Measurements from ENCODE around the gene NTN1. TPM values are rescaled to one million over a fixed set of nuclear protein-coding genes. Genes with fewer than 3 reads are reported as not detected.

NTN1 gene
- polyA plus RNA-seq, 1 donor from 2014 or later = 16.2 TPM

- Histone ChIP-seq H2AFZ (ENCODE audit: low read depth, low read length) (no peak overlapping the region), H3F3A (ENCODE audit: insufficient read depth, low read length, poor library complexity, severe bottlenecking) (no peaks in the 10 kb centered on the region), H3K9me3 (ENCODE audit: low read length) (no peaks in the 10 kb centered on the region), H3K27ac (ENCODE audit: low read length) (no peak overlapping the region), H3K4me3 (ENCODE audit: low read length) (no peak overlapping the region), H3K36me3 (ENCODE audit: insufficient read depth, low read length) (no peaks in the 10 kb centered on the region), H3K79me2 (replicated peaks; ENCODE audit: insufficient read depth, low read length) (no peaks in the 10 kb centered on the region), H4K20me1 (ENCODE audit: insufficient read depth) (no peaks in the 10 kb centered on the region), H3K9me2 (ENCODE audit: insufficient read depth, low read length) (no peaks in the 10 kb centered on the region), H3K4me2 (ENCODE audit: low read length) (no peak overlapping the region), H3K9ac (ENCODE audit: low read length) (no peak overlapping the region), H3K27me3 (ENCODE audit: insufficient read depth, low read depth, low read length) (no peaks in the 10 kb centered on the region)
- TF ChIP-seq MXI1 (conservative IDR thresholded peaks at IDR 0.05; ENCODE audit: poor library complexity, severe bottlenecking) (no peak), RAD21 (conservative IDR thresholded peaks at IDR 0.05) (no peak), TAF1 (IDR thresholded peaks at IDR 0.05; ENCODE audit: low read depth) (no peak)
Measured at GRCh38 chr17:9071016-9071415, 49.7 kb downstream of the NTN1 start.

- Histone ChIP-seq H3K9me2 (ENCODE audit: insufficient read depth, low read length) (no peaks in the 10 kb centered on the region), H3K36me3 (ENCODE audit: insufficient read depth, low read length) (no peaks in the 10 kb centered on the region), H3K4me2 (ENCODE audit: low read length) (no peak overlapping the region), H3K27me3 (ENCODE audit: insufficient read depth, low read depth, low read length) (no peaks in the 10 kb centered on the region), H3K9me3 (ENCODE audit: low read length) (no peaks in the 10 kb centered on the region), H2AFZ (ENCODE audit: low read depth, low read length) (no peak overlapping the region), H3K4me3 (ENCODE audit: low read length) (no peak overlapping the region), H3F3A (ENCODE audit: insufficient read depth, low read length, poor library complexity, severe bottlenecking) (no peaks in the 10 kb centered on the region), H3K79me2 (replicated peaks; ENCODE audit: insufficient read depth, low read length) (no peaks in the 10 kb centered on the region), H3K9ac (ENCODE audit: low read length) (no peak overlapping the region), H4K20me1 (ENCODE audit: insufficient read depth) (no peaks in the 10 kb centered on the region), H3K27ac (ENCODE audit: low read length) (no peak overlapping the region)
- TF ChIP-seq TAF1 (IDR thresholded peaks at IDR 0.05; ENCODE audit: low read depth) = no peak
- no peak for TF ChIP-seq EZH2 (IDR thresholded peaks at IDR 0.05; ENCODE audit: borderline replicate concordance, insufficient read depth, low read length, poor library complexity, severe bottlenecking)
Measured at GRCh38 chr17:9071811-9072498, 50.6 kb downstream of the NTN1 start.

- no peaks in the 10 kb centered on the region for H3K36me3 ChIP-seq (ENCODE audit: insufficient read depth, low read length)
- no peaks in the 10 kb centered on the region for H3K9me3 ChIP-seq (ENCODE audit: low read length)
- H3K9me2 ChIP-seq (ENCODE audit: insufficient read depth, low read length) = no peaks in the 10 kb centered on the region
- no peak overlapping the region for H3K27ac ChIP-seq (ENCODE audit: low read length)
- no peak overlapping the region for H3K4me3 ChIP-seq (ENCODE audit: low read length)
- H2AFZ ChIP-seq (ENCODE audit: low read depth, low read length) = no peak overlapping the region
- no peak overlapping the region for H3K9ac ChIP-seq (ENCODE audit: low read length)
- no peaks in the 10 kb centered on the region for H4K20me1 ChIP-seq (ENCODE audit: insufficient read depth)
- no peaks in the 10 kb centered on the region for H3K79me2 ChIP-seq (replicated peaks; ENCODE audit: insufficient read depth, low read length)
- H3F3A ChIP-seq (ENCODE audit: insufficient read depth, low read length, poor library complexity, severe bottlenecking) = no peaks in the 10 kb centered on the region
- no peaks in the 10 kb centered on the region for H3K27me3 ChIP-seq (ENCODE audit: insufficient read depth, low read depth, low read length)
- no peak overlapping the region for H3K4me2 ChIP-seq (ENCODE audit: low read length)
- TF ChIP-seq RAD21 (conservative IDR thresholded peaks at IDR 0.05) (no peak), POLR2AphosphoS5 (IDR thresholded peaks at IDR 0.05) (no peak), TAF1 (IDR thresholded peaks at IDR 0.05; ENCODE audit: low read depth) (no peak), EP300 (conservative IDR thresholded peaks at IDR 0.05; ENCODE audit: poor library complexity, severe bottlenecking) (no peak), REST (IDR thresholded peaks at IDR 0.05; ENCODE audit: borderline replicate concordance) (no peak)
Measured at GRCh38 chr17:9072696-9073339, 51.5 kb downstream of the NTN1 start.

Measured in neural cell (in vitro differentiated cells).